ENCODE results near the gene MSH4. TPM values are rescaled to one million over a fixed set of nuclear protein-coding genes. Genes with fewer than 3 reads are reported as not detected.
"Not testable (repeated sequence)": the region's sequence is repeated elsewhere in the genome, so short reads cannot be mapped to it uniquely, and the experiment has no call there.

MSH4 gene
- total RNA-seq, 1 experiment from 2014 or later, result 0.33 TPM

- CTCF ChIA-PET, result no interaction called here
- no peaks in the 10 kb centered on the region for H3K27me3 Mint-ChIP-seq (ENCODE audit: low read depth)
- DNase-seq (ENCODE audit: low spot score) (no peak), ATAC-seq (no peak)
- H3K4me1 Mint-ChIP-seq, result peaks cover 16% of the 10 kb centered on the region
- peaks cover 3% of the 10 kb centered on the region for H3K9me3 Mint-ChIP-seq
- no peak overlapping the region for H3K27ac Mint-ChIP-seq
- TF ChIP-seq E2F1 (CRISPR knock-in tag; IDR thresholded peaks at IDR 0.05) (no peak), ETV6 (CRISPR knock-in tag; IDR thresholded peaks at IDR 0.05) (no peak), CTCF (IDR thresholded peaks at IDR 0.05) (no peak), ZSCAN18 (CRISPR knock-in tag; IDR thresholded peaks at IDR 0.05) (no peak), GTF2I (CRISPR knock-in tag; conservative IDR thresholded peaks at IDR 0.05) (no peak), FOXK1 (CRISPR knock-in tag; IDR thresholded peaks at IDR 0.05) (no peak), MAX (CRISPR knock-in tag; IDR thresholded peaks at IDR 0.05) (no peak), MLX (CRISPR knock-in tag; IDR thresholded peaks at IDR 0.05) (no peak), MYBL2 (CRISPR knock-in tag; IDR thresholded peaks at IDR 0.05) (no peak), PREB (CRISPR knock-in tag; IDR thresholded peaks at IDR 0.05; ENCODE audit: borderline replicate concordance) (no peak), ZNF281 (CRISPR knock-in tag; IDR thresholded peaks at IDR 0.05) (no peak), USF1 (CRISPR knock-in tag; IDR thresholded peaks at IDR 0.05) (no peak), ATF3 (CRISPR knock-in tag; conservative IDR thresholded peaks at IDR 0.05) (no peak), ESRRA (CRISPR knock-in tag; IDR thresholded peaks at IDR 0.05; ENCODE audit: borderline replicate concordance) (no peak)
- POLR2A ChIA-PET, result no interaction called here
- no peak overlapping the region for H3K4me3 Mint-ChIP-seq
- H3K36me3 Mint-ChIP-seq, result 0 out of 2 replicates have a peak, but pooled peaks cover 2% of the 10 kb centered on the region
Measured at GRCh38 chr1:75771978-75772377, 24.7 kb upstream of the MSH4 start.

- H3K4me3 Mint-ChIP-seq; ATAC-seq; H3K4me1 Mint-ChIP-seq; CTCF ChIA-PET; H3K27ac Mint-ChIP-seq; POLR2A ChIA-PET; DNase-seq (ENCODE audit: low spot score); H3K36me3 Mint-ChIP-seq: not testable (repeated sequence)
- Mint-ChIP-seq H3K27me3 (ENCODE audit: low read depth) (peaks cover 27% of the 10 kb centered on the region), H3K9me3 (peaks cover 19% of the 10 kb centered on the region)
Measured at GRCh38 chr1:75777812-75778211, 18.9 kb upstream of the MSH4 start.

- DNase-seq (ENCODE audit: low spot score); CTCF ChIA-PET; H3K36me3 Mint-ChIP-seq; ATAC-seq; H3K4me3 Mint-ChIP-seq; POLR2A ChIA-PET; H3K27ac Mint-ChIP-seq; H3K4me1 Mint-ChIP-seq: not testable (repeated sequence)
- peaks cover 27% of the 10 kb centered on the region for H3K27me3 Mint-ChIP-seq (ENCODE audit: low read depth)
- peaks cover 19% of the 10 kb centered on the region for H3K9me3 Mint-ChIP-seq
Measured at GRCh38 chr1:75778694-75779093, 18.0 kb upstream of the MSH4 start.

- CTCF ChIA-PET; H3K4me3 Mint-ChIP-seq; H3K27ac Mint-ChIP-seq; H3K36me3 Mint-ChIP-seq; ATAC-seq; H3K4me1 Mint-ChIP-seq; POLR2A ChIA-PET; DNase-seq (ENCODE audit: low spot score): not testable (repeated sequence)
- Mint-ChIP-seq H3K9me3 (peaks cover 19% of the 10 kb centered on the region), H3K27me3 (ENCODE audit: low read depth) (peaks cover 27% of the 10 kb centered on the region)
Measured at GRCh38 chr1:75780183-75780582, 16.5 kb upstream of the MSH4 start.

GRCh38 chr1:75783920-75784319 lies 12.8 kb upstream of the MSH4 start:
- H3K4me3 Mint-ChIP-seq; H3K27ac Mint-ChIP-seq; DNase-seq (ENCODE audit: low spot score); H3K9me3 Mint-ChIP-seq; CTCF ChIA-PET; POLR2A ChIA-PET; ATAC-seq: not testable (repeated sequence)
- H3K4me1 Mint-ChIP-seq, result peaks cover 15% of the 10 kb centered on the region
- peaks cover 29% of the 10 kb centered on the region for H3K36me3 Mint-ChIP-seq
- peaks cover 21% of the 10 kb centered on the region for H3K27me3 Mint-ChIP-seq (ENCODE audit: low read depth)

All from WTC11 (cell line).